ENCODE data around the gene ZCWPW2. TPM values are rescaled to one million over a fixed set of nuclear protein-coding genes. Genes with fewer than 3 reads are reported as not detected.

Gene ZCWPW2, protein sequence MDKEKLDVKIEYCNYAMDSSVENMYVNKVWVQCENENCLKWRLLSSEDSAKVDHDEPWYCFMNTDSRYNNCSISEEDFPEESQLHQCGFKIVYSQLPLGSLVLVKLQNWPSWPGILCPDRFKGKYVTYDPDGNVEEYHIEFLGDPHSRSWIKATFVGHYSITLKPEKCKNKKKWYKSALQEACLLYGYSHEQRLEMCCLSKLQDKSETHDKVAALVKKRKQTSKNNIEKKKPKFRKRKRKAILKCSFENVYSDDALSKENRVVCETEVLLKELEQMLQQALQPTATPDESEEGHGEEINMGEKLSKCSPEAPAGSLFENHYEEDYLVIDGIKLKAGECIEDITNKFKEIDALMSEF
- total RNA-seq (2014; rRNA removed; shearing (Covaris generic)): 3.5 and 4.2 TPM in 2 replicates
- polyA plus RNA-seq (2016; fragmentation: Nextera tagmentation; extraction: Ambion mirVana): 2.1 TPM in 2 replicates

DNA sequence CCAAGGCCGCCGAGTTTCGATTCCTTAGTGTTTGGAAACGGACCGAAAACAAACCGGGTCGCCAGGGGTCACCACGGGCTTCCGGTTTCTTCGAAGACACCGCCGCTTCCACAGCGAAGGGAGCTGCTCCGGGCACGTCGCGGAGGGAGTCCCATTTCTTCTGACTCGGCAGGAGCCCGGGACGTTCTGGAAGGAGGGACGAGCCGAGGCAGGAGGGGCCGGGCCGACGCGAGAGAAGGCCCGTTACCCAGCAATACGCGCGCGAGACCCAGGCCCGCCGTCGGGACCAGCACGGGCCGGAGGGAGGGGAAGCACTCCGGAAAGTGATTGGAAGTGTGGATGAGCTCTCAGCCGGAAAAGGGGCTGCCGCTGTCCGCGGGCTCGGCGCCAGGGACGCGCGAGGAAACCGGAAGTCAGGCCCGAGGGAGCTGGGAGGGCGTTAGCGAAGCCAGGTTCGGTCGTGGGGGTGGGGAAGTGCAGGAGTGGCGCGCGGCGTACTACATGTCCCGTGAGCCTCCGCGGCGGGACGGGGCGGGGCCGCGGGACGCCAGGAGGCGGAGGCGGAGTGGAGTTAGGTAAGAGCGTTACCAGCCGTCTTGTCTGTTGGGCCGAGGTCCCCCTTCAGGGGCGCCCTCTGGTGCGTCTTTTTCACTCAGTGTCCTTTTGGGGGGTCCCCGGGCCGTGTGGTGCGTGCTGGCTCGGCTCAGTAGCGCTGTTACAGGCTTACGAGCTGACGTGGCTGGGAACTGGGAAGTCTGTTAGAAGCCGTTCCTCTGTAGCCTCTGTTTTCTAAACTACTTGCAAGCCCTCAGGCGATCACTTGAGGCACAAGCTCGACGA lies at the start of gene ZCWPW2, which contains the start of gene AZI2:
Gene ZCWPW2 (plus strand): TSS at position 93 of the 840 bp plus-strand sequence. CDS start 64,348 bp downstream, outside the sequence.
Gene AZI2 (minus strand): TSS at position 196 of the 840 bp plus-strand sequence. CDS start 8,207 bp downstream, outside the sequence.
- WGBS, 2 experiments (ENCODE audit: low coverage in 1 of 2, low lambda C conversion rate in 2 of 2, missing lambda C conversion rate in 2 of 2): 1% methylated on average over 72 to 82 of the region's 83 CpGs
- in situ Hi-C loops (cut with MboI): no loop called here

DNA sequence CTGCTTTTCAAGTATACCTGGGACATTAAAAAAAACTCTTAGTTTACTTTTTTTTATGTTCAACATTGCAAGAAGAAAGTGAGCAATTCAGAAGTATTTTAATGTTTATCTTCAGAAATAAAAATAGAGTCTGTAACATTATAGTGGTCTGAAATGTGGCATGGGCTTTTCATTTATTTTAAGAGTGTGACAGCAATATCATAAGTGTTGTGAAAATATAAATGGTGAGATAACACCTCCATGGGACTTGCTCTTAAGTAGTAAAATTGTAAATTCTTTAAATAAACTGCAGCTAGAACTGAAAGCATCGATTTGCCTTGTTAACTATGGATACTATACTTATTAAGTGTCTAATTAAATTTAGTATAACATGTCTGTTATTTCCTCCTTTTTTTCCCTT lies 48.8 kb upstream of the ZCWPW2 start:
- Histone ChIP-seq H3K4me3 (no peak overlapping the region), H3K4me1 (ENCODE audit: insufficient read depth) (0 out of 2 replicates have a peak, but pooled peaks cover 5% of the 10 kb centered on the region), H3K36me3 (ENCODE audit: low read depth) (no peaks in the 10 kb centered on the region), H3K9ac (no peak overlapping the region), H3K9me2 (ENCODE audit: insufficient read depth) (no peaks in the 10 kb centered on the region), H3F3A (ENCODE audit: insufficient read depth) (peaks cover 4% of the 10 kb centered on the region; the same call in 1 of the 2 replicates), H3K9me3 (ENCODE audit: low read depth) (no peaks in the 10 kb centered on the region), H3K79me2 (ENCODE audit: insufficient read depth) (no peaks in the 10 kb centered on the region), H2AFZ (no peak overlapping the region), H3K27ac (no peak overlapping the region), H3K4me2 (ENCODE audit: unreplicated experiment) (no peak overlapping the region), H3K27me3 (replicated peaks; ENCODE audit: insufficient read depth) (no peaks in the 10 kb centered on the region), H4K20me1 (ENCODE audit: insufficient read depth) (no peaks in the 10 kb centered on the region)
- in situ Hi-C loops (cut with MboI): loop anchor here (25.0 kb wide), 2 partner anchors 587 to 987 kb away; partner anchors contain the start of gene EOMES
- TF ChIP-seq EZH2 (IDR thresholded peaks at IDR 0.05; ENCODE audit: insufficient read depth, poor library complexity, severe bottlenecking) (no peak), EZH2phosphoT487 (IDR thresholded peaks at IDR 0.05; ENCODE audit: insufficient read depth, low read depth) (no peak)
- 95% methylated on average over 1 of the region's 1 CpG for WGBS, 2 experiments (ENCODE audit: low coverage in 1 of 2, low lambda C conversion rate in 2 of 2, missing lambda C conversion rate in 2 of 2)
- no peak for DNase-seq

More for the DNA sequence above, at the start of gene ZCWPW2, which contains the start of gene AZI2:
- Histone ChIP-seq H3K4me3 (peak within 1 kb of the TSS; percentile 88), H2AFZ (peak within 1 kb of the TSS; percentile 82), H3K36me3 (ENCODE audit: low read depth) (peaks cover 13% of the 10 kb centered on the region; the same call in 1 of the 2 replicates), H3K9me2 (ENCODE audit: insufficient read depth) (no peaks in the 10 kb centered on the region), H3K27me3 (replicated peaks; ENCODE audit: insufficient read depth) (no peaks in the 10 kb centered on the region), H3K4me1 (ENCODE audit: insufficient read depth) (peaks cover 37% of the 10 kb centered on the region), H3F3A (ENCODE audit: insufficient read depth) (peaks cover 12% of the 10 kb centered on the region; the same call in 1 of the 2 replicates), H3K9me3 (ENCODE audit: low read depth) (no peaks in the 10 kb centered on the region), H3K4me2 (ENCODE audit: unreplicated experiment) (peak within 1 kb of the TSS; percentile 99), H3K27ac (peak within 1 kb of the TSS; percentile 100), H4K20me1 (ENCODE audit: insufficient read depth) (no peaks in the 10 kb centered on the region), H3K79me2 (ENCODE audit: insufficient read depth) (peaks cover 81% of the 10 kb centered on the region), H3K9ac (peak within 1 kb of the TSS; percentile 99)
- TF ChIP-seq EZH2phosphoT487 (IDR thresholded peaks at IDR 0.05; ENCODE audit: insufficient read depth, low read depth): no peak
- no peak for TF ChIP-seq EZH2 (IDR thresholded peaks at IDR 0.05; ENCODE audit: insufficient read depth, poor library complexity, severe bottlenecking)
- peak; percentile 99 for DNase-seq

DNA sequence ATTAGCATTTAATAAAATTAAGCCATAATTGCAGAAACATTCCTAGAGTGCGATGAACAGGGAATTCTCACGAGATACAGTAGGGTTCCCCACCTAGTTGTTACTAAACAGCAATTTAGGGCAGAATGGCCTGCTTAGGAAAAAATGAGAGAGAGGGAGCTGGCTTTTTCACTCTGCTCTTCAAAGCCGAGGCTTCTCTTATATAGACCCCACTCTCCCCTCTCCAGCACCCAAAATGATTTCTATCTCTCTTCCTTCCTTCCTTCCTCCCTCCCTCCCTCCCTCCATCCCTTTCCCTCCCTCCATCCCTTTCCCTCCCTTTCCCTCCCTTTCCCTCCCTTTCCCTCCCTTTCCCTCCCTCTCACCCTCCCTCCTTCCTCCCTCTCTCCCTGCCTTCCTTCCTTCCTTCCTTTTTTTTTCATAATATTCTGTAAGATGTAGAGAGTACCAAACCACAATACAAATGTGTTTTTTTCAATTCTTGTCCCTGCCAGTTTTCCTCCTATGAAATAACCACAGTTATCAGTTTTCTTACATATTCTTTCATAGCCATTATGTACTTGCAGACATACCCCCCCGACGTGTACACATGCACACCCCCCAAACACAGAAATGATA lies 48.1 kb upstream of the ZCWPW2 start:
- 91 to 98% methylated on average over 5 of the region's 5 CpGs for WGBS, 2 experiments (ENCODE audit: low coverage in 1 of 2, low lambda C conversion rate in 2 of 2, missing lambda C conversion rate in 2 of 2)
- TF ChIP-seq EZH2phosphoT487 (IDR thresholded peaks at IDR 0.05; ENCODE audit: insufficient read depth, low read depth) (no peak), EZH2 (IDR thresholded peaks at IDR 0.05; ENCODE audit: insufficient read depth, poor library complexity, severe bottlenecking) (no peak)
- Histone ChIP-seq H3K27me3 (replicated peaks; ENCODE audit: insufficient read depth) (no peaks in the 10 kb centered on the region), H3K9me2 (ENCODE audit: insufficient read depth) (no peaks in the 10 kb centered on the region), H3K27ac (no peak overlapping the region), H3K36me3 (ENCODE audit: low read depth) (no peaks in the 10 kb centered on the region), H3K79me2 (ENCODE audit: insufficient read depth) (no peaks in the 10 kb centered on the region), H3K4me1 (ENCODE audit: insufficient read depth) (0 out of 2 replicates have a peak, but pooled peaks cover 5% of the 10 kb centered on the region), H4K20me1 (ENCODE audit: insufficient read depth) (no peaks in the 10 kb centered on the region), H3K4me3 (no peak overlapping the region), H3F3A (ENCODE audit: insufficient read depth) (peaks cover 4% of the 10 kb centered on the region; the same call in 1 of the 2 replicates), H3K9me3 (ENCODE audit: low read depth) (no peaks in the 10 kb centered on the region), H3K4me2 (ENCODE audit: unreplicated experiment) (no peak overlapping the region), H2AFZ (no peak overlapping the region), H3K9ac (no peak overlapping the region)
- in situ Hi-C loops (cut with MboI): loop anchor here (25.0 kb wide), 1 partner anchor 988 kb away; no protein-coding TSS in a partner anchor
- no peak for DNase-seq
